ENCODE results near the gene NLRP7.

NLRP7 gene

GRCh38 chr19:54873990-54874389, 73.3 kb downstream of the NLRP7 start, which contains the start of gene FCAR:
Gene FCAR (plus strand): TSS chr19:54874235. CDS start chr19:54874290, 55 bp downstream.
- no peak for DNase-seq (ENCODE audit: low spot score)

All from CD4-positive, alpha-beta T cell treated with Interleukin-2 at 100 ng/mL for 4 hours (primary cell).